ENCODE measurements around the gene GTSF1L.
A peak's percentile ranks its signal among the peaks of the same experiment; 100 is the strongest.
"Not testable (repeated sequence)": the region's sequence is repeated elsewhere in the genome, so short reads cannot be mapped to it uniquely, and the experiment has no call there.

GTSF1L gene

DNA sequence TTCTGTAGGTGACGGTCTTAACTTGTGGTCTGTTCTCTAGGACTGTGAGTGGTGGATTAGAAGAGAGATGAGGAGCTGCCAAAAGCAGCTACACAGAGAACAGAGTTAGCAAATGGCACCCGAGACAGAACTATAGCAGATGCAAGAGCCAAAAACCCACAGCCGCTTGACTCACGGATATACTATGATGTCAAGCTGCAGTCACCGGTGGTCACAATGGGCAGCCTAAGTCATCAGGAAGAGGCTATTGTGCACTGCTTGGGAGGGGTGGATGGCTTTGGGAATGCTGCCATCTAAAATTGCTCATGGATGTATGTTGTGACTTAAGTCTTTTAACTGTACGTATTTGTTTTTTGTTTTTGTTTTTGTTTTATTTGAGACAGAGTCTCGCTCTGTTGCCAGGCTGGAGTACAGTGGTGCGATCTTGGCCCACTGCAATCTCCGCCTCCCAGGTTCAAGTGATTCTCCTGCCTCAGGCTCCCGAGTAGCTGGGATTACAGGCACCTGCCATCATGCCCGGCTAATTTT lies at the start of gene GTSF1L:
Gene GTSF1L, minus strand, starts transcription at position 192 of the 528 bp plus-strand sequence. CDS start 308 bp downstream, outside the sequence.
- DNase-seq (ENCODE audit: low read depth), result no peak

DNA sequence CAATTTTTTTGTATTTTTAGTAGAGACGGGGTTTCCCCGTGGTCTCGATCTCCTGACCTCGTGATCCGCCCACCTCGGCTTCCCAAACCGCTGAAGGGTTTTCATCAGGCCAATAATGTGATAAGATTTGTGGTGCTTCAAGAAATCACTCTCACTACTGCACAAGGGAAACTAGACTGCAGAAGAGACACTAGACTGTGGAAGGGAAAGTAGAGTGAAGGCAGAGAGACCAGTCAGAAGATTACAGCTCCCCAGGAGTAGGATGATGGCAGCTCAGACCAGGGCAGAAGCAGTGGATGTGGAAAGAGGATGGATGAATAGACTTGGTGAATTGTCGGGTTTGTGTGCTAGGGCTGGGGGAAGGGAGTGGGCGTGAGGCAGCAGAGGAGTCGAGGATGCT lies 48.0 kb upstream of the GTSF1L start:
- DNase-seq (ENCODE audit: low read depth), result no peak

DNA sequence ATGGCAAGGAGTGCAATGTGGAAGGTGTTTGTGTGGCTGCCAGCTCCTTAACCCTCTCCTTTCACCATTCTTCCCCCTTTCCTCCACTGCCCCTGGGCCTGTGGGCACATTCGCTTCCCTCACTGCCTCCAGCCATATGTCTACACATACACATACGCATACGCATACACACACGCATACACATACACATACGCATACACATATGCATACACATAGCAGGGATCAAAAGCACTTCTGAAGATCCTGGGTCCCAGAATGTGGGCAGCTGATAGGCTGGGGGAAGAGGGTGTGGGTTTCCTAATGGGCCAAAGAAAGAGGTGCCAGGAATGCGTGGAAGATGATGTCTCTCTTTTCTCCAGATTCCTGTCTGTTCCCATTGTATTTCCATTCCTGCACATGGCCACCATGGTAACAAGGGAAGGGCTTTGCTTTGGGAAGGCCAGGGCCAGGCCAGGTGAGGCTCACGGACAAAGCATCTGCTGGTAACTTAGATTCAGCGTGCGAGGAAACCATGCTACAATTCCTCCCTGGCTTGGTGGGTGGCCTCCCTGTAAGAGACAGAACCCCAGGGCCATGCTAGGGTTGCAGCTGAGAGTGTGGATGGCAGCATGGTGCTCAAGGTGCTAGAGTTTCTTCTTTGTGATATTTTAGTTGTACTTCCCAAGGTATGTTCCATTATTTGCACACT lies 44.8 kb upstream of the GTSF1L start:
- DNase-seq (ENCODE audit: low read depth), result no peak

DNA sequence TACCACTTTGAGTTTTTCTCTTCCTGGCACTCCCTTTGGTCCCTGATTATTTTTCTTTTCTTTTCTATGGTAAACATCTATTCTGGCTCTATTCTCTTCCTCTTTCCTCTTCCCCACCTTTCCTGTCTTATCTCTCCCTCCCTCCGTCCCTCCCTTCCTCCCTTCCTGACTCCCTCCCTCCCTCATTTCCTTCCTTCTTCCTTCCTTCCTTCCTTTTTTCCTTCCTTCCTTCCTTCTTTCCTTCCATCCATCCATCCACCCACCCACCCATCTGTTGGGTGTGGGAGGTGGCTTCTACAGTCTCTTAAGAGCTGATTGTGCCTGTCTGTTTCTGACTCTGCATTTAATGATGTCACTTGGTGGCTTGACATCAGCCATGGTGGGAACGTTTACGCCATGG lies 43.5 kb upstream of the GTSF1L start:
- no peak for DNase-seq (ENCODE audit: low read depth)

DNA sequence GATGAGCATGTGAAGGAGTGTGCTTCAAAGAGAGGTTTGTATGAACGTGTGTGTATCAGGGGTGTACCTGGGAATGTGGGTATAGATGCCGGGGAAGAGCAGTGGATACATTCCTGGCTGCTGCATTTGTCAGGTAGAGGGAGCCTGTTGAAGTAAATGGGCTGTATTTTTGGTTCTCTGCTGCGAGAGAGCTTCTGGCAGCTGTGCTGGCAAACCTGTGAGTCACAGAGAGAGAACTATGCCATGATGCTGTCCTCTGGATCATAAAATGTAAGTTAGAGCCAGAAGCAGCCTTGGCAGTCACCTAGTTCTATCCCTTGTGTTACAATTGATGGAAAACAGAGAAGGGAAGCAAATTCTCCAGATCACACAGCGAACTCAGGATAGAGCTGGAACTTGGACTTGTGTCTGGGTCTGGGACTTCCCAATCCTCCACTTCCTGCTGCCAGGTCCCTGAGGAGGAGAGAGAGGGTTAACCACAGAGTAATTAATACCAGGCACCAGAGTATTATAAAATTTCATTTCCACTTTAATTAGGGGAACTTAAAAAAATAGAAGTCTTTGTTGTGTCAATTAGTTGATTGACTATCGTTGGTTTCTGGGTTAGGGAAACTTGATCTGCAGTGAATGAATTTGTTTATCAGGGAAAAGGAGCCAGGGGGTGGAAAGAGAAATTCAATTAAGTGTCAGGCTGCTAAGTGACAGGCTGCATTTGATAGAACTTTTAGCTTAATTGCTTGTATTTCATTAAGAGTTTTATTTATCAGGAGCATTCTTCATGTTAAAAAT lies 41.1 kb upstream of the GTSF1L start:
- no peak for DNase-seq (ENCODE audit: low read depth)

DNA sequence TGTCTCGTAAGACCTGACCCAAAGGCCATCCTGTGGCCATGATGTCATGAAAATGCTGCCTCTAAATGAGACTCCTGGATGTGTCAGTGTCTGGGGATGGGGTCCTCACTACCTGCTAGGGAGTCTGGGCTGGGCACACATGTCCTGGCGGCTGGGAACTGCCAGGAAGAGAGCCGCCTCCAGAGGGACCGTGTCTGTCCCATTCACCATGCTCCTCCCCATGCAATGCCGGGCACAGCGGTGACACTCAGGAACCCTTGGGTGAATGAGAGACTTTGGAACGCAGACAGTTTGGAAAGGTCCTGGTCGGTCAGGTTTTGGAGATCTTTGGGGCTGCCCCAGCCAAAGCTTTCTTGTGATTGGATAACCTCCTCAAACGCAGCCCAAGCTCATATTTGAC lies 40.1 kb upstream of the GTSF1L start:
- no peak for DNase-seq (ENCODE audit: low read depth)

DNA sequence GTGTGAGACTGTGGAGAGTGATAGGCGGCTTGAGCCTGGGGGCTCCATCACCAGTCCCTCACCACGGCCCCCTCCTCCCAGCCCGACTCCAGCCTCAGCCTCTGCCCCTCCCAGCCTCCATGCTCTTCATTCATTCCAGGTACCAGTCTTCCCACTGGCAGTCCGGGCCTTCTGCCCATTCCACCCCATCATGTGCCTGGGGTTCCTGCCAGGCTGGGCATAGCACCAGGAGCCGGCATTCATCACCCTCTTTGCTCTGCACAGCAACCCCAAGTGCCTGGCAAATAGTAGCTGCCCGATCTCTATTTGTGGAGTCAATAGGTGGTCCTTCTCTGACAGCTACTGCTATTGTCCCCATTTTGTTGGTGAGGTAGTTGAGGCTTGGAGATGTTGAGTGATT lies 39.6 kb upstream of the GTSF1L start:
- DNase-seq (ENCODE audit: low read depth), result no peak

DNA sequence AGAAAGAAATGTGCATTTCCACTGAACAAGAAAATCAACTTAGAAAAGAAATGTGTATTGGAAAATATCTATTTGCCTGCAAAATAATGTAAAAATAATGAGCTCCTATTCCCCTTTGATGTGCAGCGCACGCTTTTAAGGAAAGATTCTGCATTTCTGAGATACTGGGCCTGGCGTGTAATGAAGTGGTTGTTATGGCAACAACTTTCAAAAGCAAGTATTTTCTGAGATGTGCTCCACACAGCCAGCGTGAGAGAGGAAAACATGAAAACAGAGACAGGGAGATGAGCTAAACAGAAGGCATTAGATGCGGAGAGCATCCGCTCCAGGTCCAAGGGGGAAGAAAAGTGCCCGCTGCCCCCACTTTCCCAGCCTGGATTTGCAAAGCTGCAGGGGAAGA lies 39.1 kb upstream of the GTSF1L start:
- no peak for DNase-seq (ENCODE audit: low read depth)

DNA sequence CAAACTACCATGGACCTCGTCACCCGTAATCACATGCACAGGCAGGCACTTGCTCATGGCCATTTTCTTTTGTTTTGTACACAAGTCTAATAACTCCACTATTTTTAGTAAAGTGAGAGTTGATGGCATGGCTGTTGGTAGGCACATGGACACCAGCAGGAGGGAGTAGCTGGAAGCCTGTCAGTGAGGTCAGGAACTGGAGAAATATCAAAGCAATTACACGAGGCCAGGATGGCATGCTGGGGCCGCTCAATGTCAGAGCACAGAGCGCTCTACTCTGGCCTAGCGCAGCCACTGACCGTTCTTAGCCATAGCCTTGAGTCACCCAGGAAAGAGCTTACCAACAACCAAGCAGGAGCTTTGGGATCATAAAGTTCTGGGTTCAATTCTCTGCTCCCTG lies 36.1 kb upstream of the GTSF1L start:
- no peak for DNase-seq (ENCODE audit: low read depth)

DNA sequence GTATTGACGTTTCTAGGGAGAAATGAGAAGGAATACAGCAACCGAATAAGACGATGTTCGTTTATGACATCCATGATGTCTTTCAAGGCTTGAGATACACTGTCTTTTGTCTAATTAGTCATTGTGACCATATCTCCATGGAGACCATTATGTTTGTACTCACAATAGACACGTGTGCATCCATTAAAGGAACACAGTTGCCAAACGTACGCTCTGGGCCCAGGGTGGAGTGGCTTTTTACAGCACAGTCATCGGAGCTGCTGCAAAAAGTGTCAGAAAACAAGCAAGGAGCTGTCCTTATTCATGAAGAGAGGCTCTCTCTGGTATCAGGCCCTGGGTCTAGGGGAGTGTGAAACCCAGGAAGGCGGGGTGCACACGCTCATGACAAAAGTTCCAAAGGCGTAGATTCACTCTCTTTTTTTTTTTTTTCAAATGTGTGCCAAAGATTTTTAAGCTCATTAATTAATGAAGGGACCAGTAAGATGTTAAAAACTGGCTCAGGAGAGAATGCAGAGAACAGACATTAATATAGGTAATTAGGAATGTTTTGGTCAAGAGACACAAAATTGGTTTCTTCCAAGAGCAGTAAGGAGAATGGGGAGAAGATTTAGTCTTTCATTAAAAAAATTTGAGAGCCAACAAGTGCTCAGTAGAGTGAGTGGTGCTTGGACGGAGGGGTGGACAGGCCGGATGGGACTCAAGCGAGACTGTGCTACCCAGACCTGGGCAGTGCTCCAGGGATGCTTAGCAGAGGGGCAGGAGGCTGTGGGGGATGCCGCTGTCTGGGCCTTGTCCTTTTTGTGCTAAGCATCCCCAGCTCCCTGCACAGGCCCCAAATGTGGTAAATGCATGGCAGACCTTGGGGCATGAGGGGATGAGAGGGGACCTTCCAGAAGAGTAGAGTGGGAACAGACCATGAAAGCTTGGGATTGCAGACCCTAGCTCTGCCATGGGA lies 34.9 kb upstream of the GTSF1L start:
- DNase-seq (ENCODE audit: low read depth), result no peak

DNA sequence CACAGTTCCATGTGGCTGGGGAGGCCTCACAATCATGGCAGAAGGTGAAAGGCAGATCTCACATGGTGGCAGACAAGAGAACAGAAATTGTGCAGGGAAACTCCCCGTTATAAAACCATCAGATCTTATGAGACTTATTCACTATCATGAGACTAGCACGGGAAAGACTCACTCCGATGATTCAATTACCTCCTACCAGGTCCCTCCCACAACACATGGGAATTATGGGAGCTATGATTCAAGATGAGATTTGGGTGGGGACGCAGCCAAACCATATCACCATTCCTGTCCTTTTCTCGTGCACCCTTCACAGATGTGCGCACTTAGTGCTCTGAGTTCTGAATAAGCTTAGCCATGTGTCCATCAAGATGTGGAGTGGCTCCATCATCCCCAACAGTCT lies 31.1 kb upstream of the GTSF1L start:
- DNase-seq (ENCODE audit: low read depth), result not testable (repeated sequence)

DNA sequence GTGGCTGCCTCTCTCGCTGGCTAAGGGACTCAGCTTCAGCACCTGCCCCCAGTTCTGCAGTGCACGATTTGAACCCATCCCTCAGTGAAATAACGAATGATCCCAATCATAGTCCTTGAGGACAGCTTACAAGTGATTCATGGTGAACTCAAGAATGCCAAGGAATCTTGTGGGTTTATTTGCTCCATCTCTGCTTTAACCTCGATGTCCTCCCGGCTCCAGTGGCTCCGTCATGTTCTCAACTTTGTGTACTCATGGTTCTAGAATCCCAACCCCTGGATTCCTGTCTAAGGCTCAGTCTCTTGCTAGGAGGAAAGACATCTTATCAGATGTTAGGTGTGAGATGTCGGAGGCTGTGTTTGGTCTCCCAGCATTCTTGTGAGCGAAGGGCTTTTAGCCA lies 29.0 kb upstream of the GTSF1L start:
- no peak for DNase-seq (ENCODE audit: low read depth)

DNA sequence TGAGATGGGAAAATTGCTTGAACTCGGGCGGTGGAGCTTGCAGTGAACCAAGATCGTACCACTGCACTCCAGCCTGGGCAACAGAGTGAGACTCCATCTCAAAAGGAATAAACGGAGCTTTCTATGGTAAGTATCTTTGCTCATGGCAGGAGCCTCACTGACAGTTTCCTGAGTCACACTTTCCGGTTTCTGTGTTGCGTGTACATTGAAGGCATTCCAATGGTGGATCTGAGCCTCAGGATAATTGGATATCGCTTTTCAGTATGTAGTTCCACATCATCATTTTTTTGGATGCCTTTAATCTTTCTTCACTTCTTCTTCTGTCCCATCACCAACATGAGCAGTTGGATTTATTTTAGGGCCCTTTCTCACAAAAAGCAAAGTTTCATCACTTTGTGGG lies 28.6 kb upstream of the GTSF1L start:
- DNase-seq (ENCODE audit: low read depth), result no peak

DNA sequence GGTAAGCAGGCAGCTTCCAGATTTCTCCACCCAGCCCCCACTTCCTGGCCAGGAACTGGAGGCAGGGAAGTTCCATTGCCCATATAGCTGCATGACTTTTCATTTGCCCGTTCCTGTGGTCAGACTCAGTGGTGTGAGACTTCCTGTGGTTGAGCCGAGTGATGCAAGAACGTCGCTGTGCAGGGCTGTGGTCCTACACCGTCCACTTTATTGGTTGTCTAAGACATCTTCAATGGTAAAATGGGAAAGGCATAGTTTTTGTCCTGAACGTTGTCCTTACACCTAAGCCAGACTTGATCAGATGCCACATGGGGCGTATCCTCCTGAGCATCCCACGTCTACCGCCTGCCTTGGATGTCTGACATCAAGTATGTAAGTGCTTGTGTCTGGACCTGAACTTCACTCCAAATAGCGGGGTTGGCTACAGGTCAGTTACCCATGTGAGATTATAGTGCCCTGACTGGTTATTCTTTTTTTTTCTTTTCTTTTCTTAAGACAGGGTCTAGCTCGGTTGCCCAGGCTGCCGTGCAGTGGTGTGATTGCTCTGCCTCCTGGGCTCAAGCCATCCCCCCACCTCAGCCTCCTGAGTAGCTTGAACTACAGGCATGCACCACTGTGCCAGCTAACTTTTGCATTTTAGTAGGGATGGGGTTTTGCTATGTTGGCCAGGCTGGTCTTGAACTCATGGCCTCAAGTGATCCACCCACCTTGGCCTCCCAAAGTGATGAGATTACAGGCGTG lies 25.9 kb upstream of the GTSF1L start:
- no peak for DNase-seq (ENCODE audit: low read depth)

DNA sequence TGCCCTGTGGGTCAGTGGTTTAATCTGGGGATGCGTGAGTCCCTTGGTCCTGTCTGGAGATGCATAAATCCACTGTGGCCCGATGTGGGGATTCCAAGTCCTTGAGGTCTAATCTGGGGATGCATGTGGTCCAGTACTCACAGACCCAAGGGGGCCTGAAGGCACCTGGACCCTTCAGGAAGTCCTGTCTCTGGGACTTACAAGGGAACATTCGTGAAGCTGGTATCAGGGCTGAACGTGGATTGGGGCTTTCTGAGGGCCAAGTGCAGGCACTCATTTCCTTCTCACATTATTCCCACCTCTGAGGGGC lies 25.2 kb upstream of the GTSF1L start:
- no peak for DNase-seq (ENCODE audit: low read depth)

DNA sequence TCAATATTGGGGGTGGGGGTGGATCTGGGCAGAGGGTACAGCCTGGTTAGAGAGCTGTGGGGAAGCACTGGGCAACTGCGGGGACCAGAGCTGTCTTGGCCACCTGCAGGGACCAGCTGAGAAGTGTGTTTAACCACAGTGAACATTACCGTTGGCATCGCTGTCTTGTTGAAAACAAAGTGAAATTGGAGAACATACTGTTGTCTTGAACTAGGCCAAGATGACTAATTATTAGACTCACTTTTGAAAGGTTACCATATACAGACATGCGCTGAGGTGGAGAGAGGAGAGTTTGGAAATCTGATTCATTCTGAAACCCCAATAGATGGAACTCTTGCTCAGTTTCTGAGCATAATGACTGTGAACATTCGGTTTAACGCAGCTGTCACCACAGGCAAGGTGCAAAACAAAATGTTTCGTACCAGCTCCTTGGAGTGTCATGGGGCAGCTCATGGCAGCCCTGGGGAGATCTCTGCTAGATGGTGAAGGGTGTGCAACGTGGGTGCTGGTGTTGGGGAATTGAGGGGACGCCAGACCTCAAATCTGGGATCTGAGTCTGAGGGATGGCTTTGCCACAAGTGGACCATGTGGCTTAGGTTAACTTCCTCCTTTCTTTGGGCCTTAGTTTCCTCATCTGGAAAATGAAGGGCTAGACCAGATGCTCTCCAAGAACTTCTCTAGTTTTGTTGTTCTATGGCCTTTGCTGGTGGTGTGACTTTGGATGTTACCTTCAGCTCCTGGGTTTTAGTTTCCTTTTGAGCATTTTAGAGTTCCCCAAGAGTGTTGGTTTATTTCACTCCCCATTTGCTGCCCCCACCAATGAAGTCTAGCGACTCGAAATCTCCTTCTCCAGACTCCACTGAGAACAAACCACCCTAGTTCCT lies 24.6 kb upstream of the GTSF1L start:
- peak; percentile 30 for DNase-seq (ENCODE audit: low read depth)

DNA sequence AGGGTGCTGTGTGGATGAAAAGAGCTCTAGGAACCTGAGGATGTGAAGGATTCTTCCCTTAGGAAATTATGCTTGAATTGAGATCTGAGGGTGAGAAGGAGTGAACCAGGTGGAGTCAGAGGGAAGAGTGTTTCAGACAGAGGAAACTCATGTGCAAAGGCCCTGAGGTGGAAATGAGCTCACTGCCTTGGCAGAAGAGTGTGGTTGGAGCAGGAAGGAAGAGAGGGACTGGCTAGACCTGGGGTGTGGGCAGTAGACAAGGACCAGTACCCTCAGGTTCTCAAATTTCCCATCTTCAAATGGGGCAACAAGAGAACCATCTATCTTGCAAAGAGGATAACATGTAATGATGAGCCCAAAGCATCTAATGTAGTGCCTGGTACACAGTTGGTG lies 24.0 kb upstream of the GTSF1L start:
- no peak for DNase-seq (ENCODE audit: low read depth)

DNA sequence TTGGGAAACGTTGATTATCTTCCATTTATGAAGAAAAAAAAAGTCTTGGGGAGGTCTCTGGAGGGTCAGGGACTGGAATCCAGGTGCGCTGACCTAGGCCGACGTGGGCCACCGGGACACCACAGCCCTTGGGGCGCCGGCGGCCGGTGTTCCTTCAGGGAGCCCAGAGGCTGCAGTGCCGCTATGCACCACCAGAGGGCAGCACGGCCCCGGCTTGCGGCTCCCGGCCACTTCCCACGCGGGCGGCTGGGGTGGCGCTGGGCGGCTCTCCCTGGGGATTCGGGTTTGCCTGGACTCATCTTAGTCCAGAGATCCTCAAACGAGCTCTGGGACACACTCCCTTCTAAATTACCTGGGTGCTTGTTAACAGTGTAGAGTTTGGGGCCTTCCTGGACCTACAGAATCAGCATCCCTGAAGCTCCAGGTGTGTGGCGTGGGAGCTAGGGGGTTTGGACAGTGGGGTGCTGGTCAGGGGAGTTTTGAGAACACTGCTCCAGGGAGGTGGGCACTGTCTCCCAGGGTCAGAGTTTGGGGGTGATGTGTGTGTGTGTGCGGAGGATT lies 23.0 kb upstream of the GTSF1L start:
- DNase-seq (ENCODE audit: low read depth), result peak; percentile 68

DNA sequence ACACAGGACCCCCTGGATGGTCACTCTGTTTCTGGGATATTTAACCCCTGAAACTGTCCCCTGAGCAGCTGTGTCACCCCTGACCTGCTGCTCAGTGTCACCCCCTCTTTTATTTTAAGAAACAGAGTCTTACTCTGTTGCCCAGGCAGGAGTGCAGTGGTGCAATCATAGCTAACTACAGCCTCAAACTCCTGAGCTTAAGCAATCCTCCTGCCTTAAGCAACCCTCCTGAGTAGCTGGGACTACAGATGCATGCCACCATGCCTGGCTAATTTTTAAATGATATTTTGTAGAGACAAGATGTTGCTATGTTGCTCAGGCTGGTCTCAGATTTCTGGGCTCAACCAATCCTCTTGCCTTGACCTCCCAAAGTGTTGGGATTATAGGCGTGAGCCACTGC lies 21.5 kb upstream of the GTSF1L start:
- no peak for DNase-seq (ENCODE audit: low read depth)

DNA sequence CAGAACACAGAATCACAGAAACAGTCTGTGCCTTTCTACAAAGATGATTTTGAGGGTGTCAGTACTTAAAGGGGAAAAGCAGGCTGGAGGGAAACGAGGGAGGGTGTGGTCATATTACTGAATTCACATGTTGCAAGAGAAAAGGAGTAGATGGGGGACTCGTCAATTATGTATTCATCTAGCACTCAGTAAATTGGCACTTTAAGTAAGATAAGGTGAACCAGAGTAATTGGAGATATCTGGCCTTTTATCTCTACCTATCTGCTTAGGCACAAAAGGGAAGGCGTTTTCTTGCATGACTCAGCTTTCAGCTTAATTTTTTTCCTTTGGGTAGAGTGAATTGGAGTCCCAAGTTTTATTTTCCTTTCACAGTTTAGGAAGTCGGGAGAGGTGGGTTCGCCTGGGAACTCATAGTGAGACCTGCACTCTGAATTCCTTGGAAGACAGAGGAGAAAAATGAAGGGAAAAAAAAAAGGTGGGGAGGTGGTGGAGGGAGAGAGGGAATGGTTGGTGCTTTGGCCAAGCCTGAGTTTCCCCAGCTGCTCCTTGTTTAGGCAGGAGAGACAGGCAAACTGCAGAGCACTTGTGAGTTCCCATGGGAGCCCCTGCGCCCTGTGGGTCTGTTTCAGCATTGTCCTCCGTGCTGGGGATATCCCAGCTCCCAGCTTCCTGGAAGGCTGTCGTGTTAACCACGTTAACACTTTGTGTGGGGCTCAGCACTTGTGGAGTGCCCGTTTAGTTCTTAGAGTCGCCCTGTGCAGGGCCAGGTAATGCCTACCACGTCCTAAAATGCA lies 19.7 kb upstream of the GTSF1L start:
- DNase-seq (ENCODE audit: low read depth), result no peak

Measured in activated T-helper 9 cell treated with anti-CD3 and anti-CD28 coated beads, Interleukin-2, amount 50 U/mL, for 16 hours (primary cell).